GM20000 (cell line): Measurements from ENCODE around the gene HPSE.

Source experiments
- DNase-seq: peaks from one replicate; pipeline ENCODE4 v3.0.0; 2012; ENCODE audit warnings: low spot score
- CTCF ChIP-seq: IDR thresholded peaks from 2 replicates; pipeline ENCODE4 v1.5.1; 2012; ENCODE audit warnings: mild to moderate bottlenecking, control low read depth; ENCODE audit errors: extremely low read depth, missing control alignments

Gene HPSE

GRCh38 chr4:83334425-83335241, at the start of gene HPSE:
Gene HPSE (minus strand): TSS chr4:83334848. CDS start chr4:83334782, 66 bp downstream.
- peak; percentile 53 for DNase-seq
- TF ChIP-seq CTCF: no peak

GRCh38 chr4:83382850-83383249, 48.2 kb upstream of the HPSE start:
- no peak for TF ChIP-seq CTCF
- DNase-seq: no peak

- TF ChIP-seq CTCF: no peak
- no peak for DNase-seq
These were observed 46.5 kb upstream of the HPSE start for GRCh38 chr4:83381173-83381572.

GRCh38 chr4:83378419-83378818, 43.8 kb upstream of the HPSE start:
- DNase-seq: no peak
- no peak for TF ChIP-seq CTCF

GRCh38 chr4:83372931-83373330, 38.3 kb upstream of the HPSE start:
- TF ChIP-seq CTCF: no peak
- no peak for DNase-seq

- no peak for DNase-seq
- TF ChIP-seq CTCF: no peak
These were observed 37.3 kb upstream of the HPSE start for GRCh38 chr4:83371936-83372335.

- DNase-seq: no peak
- TF ChIP-seq CTCF: no peak
These were observed 36.6 kb upstream of the HPSE start for GRCh38 chr4:83371235-83371634.
